Measurements from ENCODE around the gene ADAM15. TPM values are rescaled to one million over a fixed set of nuclear protein-coding genes. Genes with fewer than 3 reads are reported as not detected.

The ADAM15 gene, protein sequence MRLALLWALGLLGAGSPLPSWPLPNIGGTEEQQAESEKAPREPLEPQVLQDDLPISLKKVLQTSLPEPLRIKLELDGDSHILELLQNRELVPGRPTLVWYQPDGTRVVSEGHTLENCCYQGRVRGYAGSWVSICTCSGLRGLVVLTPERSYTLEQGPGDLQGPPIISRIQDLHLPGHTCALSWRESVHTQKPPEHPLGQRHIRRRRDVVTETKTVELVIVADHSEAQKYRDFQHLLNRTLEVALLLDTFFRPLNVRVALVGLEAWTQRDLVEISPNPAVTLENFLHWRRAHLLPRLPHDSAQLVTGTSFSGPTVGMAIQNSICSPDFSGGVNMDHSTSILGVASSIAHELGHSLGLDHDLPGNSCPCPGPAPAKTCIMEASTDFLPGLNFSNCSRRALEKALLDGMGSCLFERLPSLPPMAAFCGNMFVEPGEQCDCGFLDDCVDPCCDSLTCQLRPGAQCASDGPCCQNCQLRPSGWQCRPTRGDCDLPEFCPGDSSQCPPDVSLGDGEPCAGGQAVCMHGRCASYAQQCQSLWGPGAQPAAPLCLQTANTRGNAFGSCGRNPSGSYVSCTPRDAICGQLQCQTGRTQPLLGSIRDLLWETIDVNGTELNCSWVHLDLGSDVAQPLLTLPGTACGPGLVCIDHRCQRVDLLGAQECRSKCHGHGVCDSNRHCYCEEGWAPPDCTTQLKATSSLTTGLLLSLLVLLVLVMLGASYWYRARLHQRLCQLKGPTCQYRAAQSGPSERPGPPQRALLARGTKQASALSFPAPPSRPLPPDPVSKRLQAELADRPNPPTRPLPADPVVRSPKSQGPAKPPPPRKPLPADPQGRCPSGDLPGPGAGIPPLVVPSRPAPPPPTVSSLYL
- 64.5 TPM for polyA plus RNA-seq (2013, experiment 1 of 2; ENCODE audit: insufficient read length)
- 34.2 TPM for polyA plus RNA-seq (2013, experiment 2 of 2; ENCODE audit: insufficient read length)

DNA sequence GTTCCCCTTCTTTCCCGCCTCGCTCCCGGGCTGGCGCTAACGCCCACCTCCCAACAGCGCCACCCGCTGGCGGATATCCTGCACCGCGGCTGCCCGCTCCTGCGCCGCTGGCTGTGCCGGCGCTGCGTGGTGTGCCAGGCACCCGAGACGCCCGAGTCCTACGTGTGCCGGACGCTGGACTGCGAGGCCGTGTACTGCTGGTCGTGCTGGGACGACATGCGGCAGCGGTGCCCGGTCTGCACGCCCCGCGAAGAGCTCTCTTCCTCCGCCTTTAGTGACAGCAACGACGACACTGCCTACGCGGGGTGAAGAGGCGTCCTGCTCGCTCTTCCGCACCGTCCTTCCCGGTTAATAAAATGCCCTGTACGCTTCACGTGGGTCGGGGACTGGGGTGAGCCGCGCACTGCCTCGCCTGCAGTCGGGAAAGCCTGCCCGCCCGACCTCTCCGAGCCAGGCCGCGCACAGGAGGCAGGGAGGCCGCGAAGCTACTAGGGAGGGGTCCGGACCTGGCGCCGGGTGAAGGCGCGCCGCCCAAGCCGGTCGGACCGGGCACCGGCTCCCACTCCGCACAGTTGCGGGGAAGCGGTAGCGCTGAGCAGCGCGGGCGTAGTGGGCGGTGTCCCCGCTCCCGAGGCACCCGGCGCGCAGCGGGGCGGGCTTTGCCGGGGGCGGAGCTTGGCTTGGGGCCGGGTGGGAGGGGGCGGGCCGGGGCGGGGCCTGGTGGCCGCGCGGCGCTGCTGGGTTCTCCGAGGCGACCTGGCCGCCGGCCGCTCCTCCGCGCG, at the start of gene ADAM15:
Gene ADAM15 (plus strand): TSS at position 757 of the 782 bp plus-strand sequence. CDS start 71 bp downstream, outside the sequence.
- peak; percentile 72 for DNase-seq

GRCh38 chr1:155001425-155001674, 49.8 kb upstream of the ADAM15 start:
- no peak for DNase-seq

DNA sequence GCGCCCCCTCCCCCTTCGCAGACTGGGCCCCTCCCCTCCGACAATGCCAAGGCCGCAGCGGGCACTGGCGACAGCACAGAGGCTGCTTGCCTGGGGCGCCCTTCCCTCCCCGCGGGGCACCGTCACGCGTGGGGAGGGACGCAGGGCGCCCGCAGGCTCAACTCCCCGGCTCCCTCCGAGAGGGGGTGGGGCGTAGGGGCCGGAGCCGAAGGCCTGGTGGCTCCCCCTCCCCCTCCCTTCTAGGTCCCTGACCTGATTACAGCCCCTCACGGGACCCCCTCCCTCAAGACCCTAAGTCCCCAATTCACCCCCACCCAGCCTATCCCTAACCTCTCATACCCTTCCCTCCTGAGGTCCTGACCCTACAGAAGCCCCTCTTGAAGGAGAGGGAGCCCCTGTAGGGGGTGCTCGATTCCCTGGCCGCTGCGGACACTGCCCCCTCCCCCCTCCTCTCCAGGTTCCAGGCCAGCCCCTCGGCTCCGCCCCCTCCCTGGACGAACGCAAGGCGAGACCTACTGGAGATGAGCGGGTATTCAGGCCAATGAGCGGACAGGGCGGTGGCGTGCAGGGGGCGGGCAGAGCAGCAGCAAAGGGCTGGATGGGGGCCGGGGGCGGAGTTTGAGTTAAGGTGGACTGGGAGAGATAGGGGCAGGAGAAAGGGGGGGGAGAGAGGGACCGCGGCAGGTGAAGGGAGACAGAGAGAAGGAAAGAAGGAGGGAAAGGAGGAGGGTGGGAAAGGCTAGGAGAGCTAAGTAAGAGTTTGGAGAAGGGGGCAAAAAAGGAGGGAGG, 49.2 kb upstream of the ADAM15 start:
- peak; percentile 99 for DNase-seq

GRCh38 chr1:155002464-155003226, 48.5 kb upstream of the ADAM15 start, which contains the start of gene ZBTB7B:
ZBTB7B (plus strand) TSS chr1:155002802; CDS start chr1:155014661, 11,859 bp downstream.
- DNase-seq: peak; percentile 19

DNA sequence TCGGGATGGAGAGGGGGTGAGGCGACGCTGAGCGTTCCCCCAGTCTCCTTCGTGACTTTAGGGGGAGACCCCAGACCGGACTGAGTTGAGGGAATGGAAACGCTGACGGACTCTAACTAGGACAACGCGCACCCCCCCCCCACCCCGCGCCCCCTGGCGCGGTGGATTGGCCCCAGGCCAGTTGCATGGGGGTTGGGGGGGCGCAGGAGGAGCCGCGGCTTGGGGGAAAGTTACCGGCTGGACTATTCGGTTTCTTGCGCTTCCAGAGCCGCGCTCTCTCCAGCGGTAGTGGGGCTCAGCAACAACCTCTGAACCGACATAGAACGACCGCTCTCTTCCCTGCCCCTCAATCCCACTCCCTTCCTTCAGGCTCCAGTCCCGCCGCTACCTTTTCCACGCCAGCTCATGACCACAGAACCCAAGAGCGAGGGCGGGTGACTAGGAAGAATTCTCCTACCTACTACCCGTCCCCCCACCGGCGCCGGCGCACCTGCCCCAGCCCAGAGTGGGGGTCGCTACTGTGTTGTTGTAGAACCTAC, 47.8 kb upstream of the ADAM15 start:
- DNase-seq: peak; percentile 20

DNA sequence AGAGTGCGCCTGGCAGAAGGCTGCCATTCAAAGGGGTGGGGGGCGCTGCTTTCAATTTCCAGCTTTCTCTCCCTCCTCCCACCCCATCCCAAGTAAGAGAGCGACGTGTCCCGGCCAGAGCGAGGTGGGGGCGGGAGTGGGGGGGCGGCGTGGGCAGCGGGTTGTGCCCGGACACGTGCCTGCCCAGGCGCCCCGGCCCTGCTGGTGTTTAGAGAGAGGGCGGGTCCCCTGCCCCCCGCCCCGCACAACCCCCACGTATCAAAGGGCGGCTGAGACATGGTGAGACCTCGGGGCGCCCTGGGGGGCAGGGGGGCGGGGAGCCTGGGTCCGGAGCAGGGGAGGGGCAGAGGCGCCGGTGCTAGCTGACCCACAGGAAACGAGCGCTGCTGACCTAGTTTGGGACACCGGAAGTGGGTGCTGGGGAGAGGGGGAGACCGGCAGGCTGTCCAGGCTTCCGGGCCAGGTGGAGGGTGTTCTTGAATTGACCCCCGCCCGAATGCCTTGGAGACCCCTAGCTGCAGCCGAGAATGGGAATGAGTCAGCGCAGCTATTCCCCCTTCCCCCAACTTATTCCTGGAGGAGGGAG, 47.3 kb upstream of the ADAM15 start:
- peak; percentile 59 for DNase-seq

DNA sequence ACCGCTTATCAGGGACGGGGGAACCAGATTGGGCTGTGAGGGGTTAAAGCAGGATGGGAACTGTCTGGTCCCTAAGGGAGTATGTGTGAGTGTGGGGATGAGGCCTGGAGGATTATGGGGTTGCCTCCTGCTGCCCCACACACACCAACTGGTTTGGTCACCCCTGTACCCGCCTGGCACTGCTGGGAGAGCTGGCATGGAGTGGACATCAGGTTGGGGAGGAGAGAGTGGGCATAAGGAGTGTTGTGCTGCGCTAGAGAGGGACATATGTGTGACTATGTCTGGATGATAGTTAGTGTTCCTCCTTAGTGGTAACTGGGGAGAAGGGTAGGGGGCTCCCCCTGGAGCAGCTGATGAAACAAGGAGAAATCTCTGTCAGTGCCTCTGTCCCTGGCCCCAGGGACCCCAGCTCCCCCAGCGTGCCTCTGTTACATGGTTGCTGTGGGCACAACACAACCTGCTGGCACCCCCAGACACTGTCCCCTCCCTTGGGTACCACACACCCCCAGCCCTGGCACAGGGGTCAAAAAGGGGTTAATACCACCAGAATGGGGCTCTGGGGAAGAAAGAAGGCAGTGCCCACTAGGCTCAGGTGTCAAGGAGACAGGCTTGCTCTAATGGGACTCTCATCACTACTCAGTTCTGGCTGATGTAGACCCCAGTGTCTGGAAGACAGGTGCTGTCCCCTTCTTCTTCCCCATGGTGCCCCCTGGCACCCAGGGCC, 46.6 kb upstream of the ADAM15 start:
- DNase-seq: no peak

GRCh38 chr1:155005076-155006011, 45.8 kb upstream of the ADAM15 start:
- DNase-seq: no peak

- peak; percentile 44 for DNase-seq
Measured at GRCh38 chr1:155006601-155007101, 44.5 kb upstream of the ADAM15 start.

DNA sequence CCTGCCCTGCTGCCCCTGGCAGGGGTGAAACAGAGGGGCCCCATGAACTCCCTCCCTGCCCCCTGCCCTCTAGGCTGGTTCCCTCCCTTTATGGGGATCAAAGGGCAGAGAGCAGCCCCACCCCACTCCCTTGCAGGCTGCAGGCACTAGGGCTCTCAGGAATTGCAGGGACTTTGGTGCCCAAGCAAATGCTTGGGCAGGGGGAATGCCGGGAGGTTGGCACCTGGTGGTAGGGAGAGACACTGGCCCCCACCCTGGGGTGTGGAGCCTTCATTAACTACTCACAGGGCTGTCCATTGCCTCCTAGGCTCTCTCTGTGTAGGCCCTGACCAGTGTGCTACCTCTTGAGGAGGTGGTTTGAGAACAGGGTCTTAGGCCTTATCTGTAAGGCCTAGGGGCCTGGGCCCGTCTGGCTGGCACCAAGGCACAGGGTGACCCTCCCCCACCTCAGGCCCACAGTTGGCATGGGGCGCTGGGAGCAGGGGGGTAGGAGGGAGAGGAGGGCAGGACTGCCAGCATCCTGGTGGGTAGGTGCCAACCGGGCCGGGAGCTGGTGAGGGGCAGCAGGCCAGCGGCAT, 43.8 kb upstream of the ADAM15 start:
- no peak for DNase-seq

GRCh38 chr1:155008015-155008941, 42.8 kb upstream of the ADAM15 start:
- no peak for DNase-seq

GRCh38 chr1:155009221-155009711, 41.9 kb upstream of the ADAM15 start:
- no peak for DNase-seq

DNA sequence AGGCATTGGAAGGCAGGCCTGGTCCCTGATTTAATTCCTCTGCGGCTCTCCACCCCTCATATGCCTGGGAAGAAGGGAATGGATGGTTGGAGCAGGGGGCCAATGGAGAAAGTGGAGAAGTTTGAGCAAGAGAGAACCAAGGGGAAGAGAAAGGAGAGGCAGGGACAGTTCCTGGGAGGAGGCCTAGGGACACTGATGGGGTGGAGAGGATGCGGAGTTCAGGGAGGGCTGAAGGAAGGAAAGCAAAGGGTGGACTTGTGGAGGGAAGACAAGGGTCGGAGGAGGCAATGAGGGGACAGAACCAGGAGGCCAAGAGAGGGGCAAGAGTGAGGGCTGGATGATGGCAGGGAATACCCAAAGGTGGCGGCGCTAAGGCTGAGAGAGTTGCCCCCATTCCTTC, 41.4 kb upstream of the ADAM15 start:
- no peak for DNase-seq

DNA sequence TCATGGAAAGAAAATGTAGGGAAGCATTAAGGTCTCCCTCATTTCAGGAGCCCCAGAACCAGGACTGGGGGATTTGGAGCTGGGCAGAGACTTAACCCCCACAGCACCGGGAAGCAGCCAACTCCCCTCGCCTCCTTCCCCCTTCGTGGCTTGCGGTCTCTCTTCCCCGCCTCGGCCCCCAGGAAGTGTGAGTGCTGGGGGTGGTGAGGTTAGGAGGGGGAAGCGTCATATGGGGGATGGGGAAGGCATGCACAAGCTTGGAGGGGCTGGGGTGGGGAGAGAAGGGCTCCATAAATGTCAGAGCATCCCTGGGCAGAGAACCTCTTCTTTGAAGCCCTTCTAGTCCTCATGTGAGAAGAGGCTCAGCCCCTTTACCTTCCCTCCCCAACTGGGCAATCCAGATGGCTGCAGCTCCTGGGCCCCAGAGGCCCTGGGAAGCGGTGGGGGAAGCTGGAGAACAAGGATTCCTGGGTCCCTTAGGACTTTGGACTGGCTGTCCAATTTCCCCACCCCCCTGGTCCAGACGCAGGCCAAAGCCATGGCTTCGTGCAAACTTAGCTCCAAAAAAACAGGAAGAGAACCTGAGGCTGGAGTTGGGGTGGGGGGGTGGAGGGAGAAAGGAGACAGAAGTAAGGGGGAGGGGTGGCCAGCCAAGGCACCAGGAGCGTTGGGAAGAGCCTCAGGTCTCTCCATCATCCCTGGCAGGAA, 40.8 kb upstream of the ADAM15 start:
- DNase-seq: no peak

- no peak for DNase-seq
Measured at GRCh38 chr1:155011004-155011416, 40.1 kb upstream of the ADAM15 start.

Data from fibroblast of skin of back (primary cell).